B cell (primary cell): Measurements from ENCODE around the gene UNC5C. TPM values are rescaled to one million over a fixed set of nuclear protein-coding genes. Genes with fewer than 3 reads are reported as not detected.

Experiments
- ATAC-seq: fragments of 200-7000 bp; cut with Tn5 transposase; one replicate; pipeline ENCODE4 v1.10.0; 2021; ENCODE audit warnings: low read depth, mild to moderate bottlenecking, moderate number of reproducible peaks, moderate library complexity
- CTCF ChIA-PET: fragments of 350-600 bp; sonication (Branson Sonifier 250); formaldehyde crosslinking; loops from one replicate; lab custom pipeline; 2021; ENCODE audit warnings: antibody characterized with exemption, inconsistent platforms; lab: Charles Lee
- POLR2A ChIA-PET: fragments of 350-600 bp; sonication (Branson Sonifier 250); formaldehyde crosslinking; loops from one replicate; lab custom pipeline; 2021; ENCODE audit warnings: antibody characterized with exemption; lab: Charles Lee
- DNase-seq: peaks from one replicate; pipeline ENCODE4 v3.0.0; 2013
- H2AFZ ChIP-seq: 2 replicates; pipeline ENCODE4 v1.6.1; 2012; ENCODE audit warnings: mild to moderate bottlenecking, low read depth, low read length; ENCODE audit not compliant: insufficient read depth, poor library complexity, severe bottlenecking
- H3K27ac ChIP-seq, 2 donors: 1 replicate in 1 of 2; 2 replicates in 1 of 2; pipeline ENCODE4 v1.5.1; 2012 to 2013; ENCODE audit warnings: low read length in 2 of 2, mild to moderate bottlenecking in 2 of 2, moderate library complexity in 1 of 2
- H3K27me3 ChIP-seq, 4 experiments: fragments of 200-600 bp in 1 of 4; sonication (generic) in 1 of 4; replicated peaks in 1 of 4; 1 replicate in 2 of 4; 2 replicates in 2 of 4; pipeline versions ENCODE4 v1.6.1 to v1.7.0; 2013 to 2016; ENCODE audit warnings: low read length in 3 of 4, mild to moderate bottlenecking in 2 of 4, mixed read lengths in 1 of 4, moderate library complexity in 1 of 4; ENCODE audit not compliant: insufficient read depth in 4 of 4, control insufficient read depth in 3 of 4; ENCODE audit errors: control extremely low read depth in 1 of 4
- H3K36me3 ChIP-seq, 2 experiments: replicated peaks in 1 of 2; 1 replicate in 1 of 2; 2 replicates in 1 of 2; pipeline versions ENCODE4 v1.6.1 to v1.7.1; 2013; ENCODE audit warnings: low read length in 1 of 2; ENCODE audit not compliant: insufficient read depth in 2 of 2, control insufficient read depth in 1 of 2; ENCODE audit errors: control extremely low read depth in 1 of 2, extremely low read depth in 1 of 2
- H3K4me1 ChIP-seq, 2 donors: fragments of 200-600 bp in 1 of 2; sonication (generic) in 1 of 2; 1 replicate in 1 of 2; 2 replicates in 1 of 2; pipeline versions ENCODE4 v1.5.1 to v1.6.1; 2013 to 2017; ENCODE audit warnings: low read length in 2 of 2; ENCODE audit not compliant: control insufficient read depth in 2 of 2, insufficient read depth in 2 of 2
- H3K4me2 ChIP-seq: replicated peaks from 2 replicates; pipeline ENCODE3; 2012; ENCODE audit warnings: mild to moderate bottlenecking, low read depth, low read length; ENCODE audit not compliant: poor library complexity, severe bottlenecking
- H3K4me3 ChIP-seq, 5 experiments: fragments of 200-600 bp in 1 of 5; sonication (generic) in 1 of 5; 1 replicate in 3 of 5; 2 replicates in 2 of 5; pipeline versions ENCODE4 v1.5.1 to v1.7.0; 2011 to 2016; ENCODE audit warnings: low read length in 4 of 5, mild to moderate bottlenecking in 4 of 5, low read depth in 2 of 5, control low read depth in 1 of 5, moderate library complexity in 1 of 5; ENCODE audit not compliant: insufficient read depth in 1 of 5; ENCODE audit errors: control extremely low read depth in 1 of 5, extremely low read depth in 1 of 5
- H3K79me2 ChIP-seq: fragments of 200-600 bp; sonication (generic); one replicate; pipeline ENCODE4 v1.6.0; 2016; ENCODE audit warnings: low read length; ENCODE audit not compliant: control insufficient read depth, insufficient read depth
- H3K9ac ChIP-seq: fragments of 200-600 bp; sonication (generic); 2 replicates; pipeline ENCODE4 v1.6.1; 2017; ENCODE audit warnings: mild to moderate bottlenecking, low read length, moderate library complexity
- H3K9me3 ChIP-seq, 3 donors: one replicate each; pipeline versions ENCODE4 v1.6.1 to v1.7.1; 2013; ENCODE audit warnings: low read length in 2 of 3; ENCODE audit not compliant: control insufficient read depth in 2 of 3, insufficient read depth in 1 of 3; ENCODE audit errors: control extremely low read depth in 1 of 3
- H4K20me1 ChIP-seq: 2 replicates; pipeline ENCODE4 v1.6.0; 2012; ENCODE audit warnings: mild to moderate bottlenecking, low read length; ENCODE audit not compliant: insufficient read depth, control insufficient read depth, poor library complexity, severe bottlenecking
- H3K27ac Mint-ChIP-seq: one replicate; pipeline ENCODE4 v1.8.0; 2021; ENCODE audit warnings: mixed read lengths
- H3K27me3 Mint-ChIP-seq: one replicate; pipeline ENCODE4 v1.8.0; 2021; ENCODE audit warnings: mixed read lengths
- H3K4me1 Mint-ChIP-seq: one replicate; pipeline ENCODE4 v1.8.0; 2021; ENCODE audit warnings: mixed read lengths
- H3K4me3 Mint-ChIP-seq: one replicate; pipeline ENCODE4 v1.8.0; 2021; ENCODE audit warnings: mixed read lengths
- H3K9me3 Mint-ChIP-seq: one replicate; pipeline ENCODE4 v1.8.0; 2022; ENCODE audit warnings: mixed read lengths; ENCODE audit not compliant: insufficient read depth
- EZH2 ChIP-seq: IDR thresholded peaks from 2 replicates; pipeline ENCODE4 v1.6.1; 2012; ENCODE audit warnings: borderline replicate concordance, low read depth, mild to moderate bottlenecking, moderate library complexity, low read length; ENCODE audit not compliant: insufficient read depth, poor library complexity, severe bottlenecking
- intact Hi-C: fragments of 100-400 bp; cut with micrococcal nuclease; formaldehyde crosslinking; loops from one replicate; pipeline ENCODE4 v1.10.0; 2022
- polyA plus RNA-seq: library from polyadenylated mRNA; depleted of rRNA; stranded (reverse); fragments of >200 nt; gene quantifications from 2 replicates; pipeline ENCODE4 v1.2.3, GENCODE V29; 2012
- total RNA-seq, 2 donors: library from RNA; stranded (reverse); fragments of 120-200 nt in 1 of 2; gene quantifications; 1 replicate in 1 of 2; 2 replicates in 1 of 2; pipeline versions ENCODE4 v1.2.3 to v1.2.4, GENCODE V29; 2013 to 2022
- TF ChIP-seq, protein P1 (sequence below): fragments of 200-600 bp; IDR thresholded peaks from one replicate; pipeline ENCODE4 v1.8.0; 2022; ENCODE audit warnings: antibody characterized with exemption, mild to moderate bottlenecking

The UNC5C gene
- total and polyA plus RNA-seq, 2 donors (not counting 1 experiment from before 2014, with no cell fraction given) = not detected

DNA sequence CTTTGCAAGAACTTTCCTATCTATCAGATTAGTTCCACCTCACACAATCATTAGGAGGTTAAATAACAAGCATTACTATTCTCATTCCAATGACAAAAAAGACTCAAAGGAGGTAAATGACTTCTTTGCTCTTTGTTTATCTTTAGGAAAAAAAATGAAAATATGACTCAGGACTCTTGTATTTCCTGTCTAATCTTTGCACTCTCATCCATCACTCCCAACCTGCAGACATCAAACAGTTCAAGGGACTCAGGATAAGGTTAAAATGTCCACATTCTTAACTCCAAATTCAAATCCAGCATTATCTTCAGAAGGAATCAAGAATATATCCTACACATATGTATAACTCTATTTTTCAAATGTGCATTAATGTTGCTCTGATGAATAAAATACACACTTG lies 139.6 kb downstream of the UNC5C start:
- DNase-seq = no peak
- no peak overlapping the region for H3K4me3 Mint-ChIP-seq
- H3K9me3 Mint-ChIP-seq = no peaks in the 10 kb centered on the region
- Histone ChIP-seq H3K4me2 (no peak overlapping the region), H4K20me1 (no peaks in the 10 kb centered on the region), H3K9me3 (no peaks in the 10 kb centered on the region), H2AFZ (no peak overlapping the region), H3K4me3 (no peak overlapping the region), H3K36me3 (no peaks in the 10 kb centered on the region), H3K79me2 (no peaks in the 10 kb centered on the region), H3K4me1 (no peaks in the 10 kb centered on the region), H3K27me3 (no peaks in the 10 kb centered on the region), H3K9ac (no peak overlapping the region), H3K27ac (no peak overlapping the region)
- ChIA-PET CTCF (no interaction called here), POLR2A (no interaction called here)
- H3K4me1 Mint-ChIP-seq = no peaks in the 10 kb centered on the region
- intact Hi-C loops = no loop called here
- TF ChIP-seq, protein P1, sequence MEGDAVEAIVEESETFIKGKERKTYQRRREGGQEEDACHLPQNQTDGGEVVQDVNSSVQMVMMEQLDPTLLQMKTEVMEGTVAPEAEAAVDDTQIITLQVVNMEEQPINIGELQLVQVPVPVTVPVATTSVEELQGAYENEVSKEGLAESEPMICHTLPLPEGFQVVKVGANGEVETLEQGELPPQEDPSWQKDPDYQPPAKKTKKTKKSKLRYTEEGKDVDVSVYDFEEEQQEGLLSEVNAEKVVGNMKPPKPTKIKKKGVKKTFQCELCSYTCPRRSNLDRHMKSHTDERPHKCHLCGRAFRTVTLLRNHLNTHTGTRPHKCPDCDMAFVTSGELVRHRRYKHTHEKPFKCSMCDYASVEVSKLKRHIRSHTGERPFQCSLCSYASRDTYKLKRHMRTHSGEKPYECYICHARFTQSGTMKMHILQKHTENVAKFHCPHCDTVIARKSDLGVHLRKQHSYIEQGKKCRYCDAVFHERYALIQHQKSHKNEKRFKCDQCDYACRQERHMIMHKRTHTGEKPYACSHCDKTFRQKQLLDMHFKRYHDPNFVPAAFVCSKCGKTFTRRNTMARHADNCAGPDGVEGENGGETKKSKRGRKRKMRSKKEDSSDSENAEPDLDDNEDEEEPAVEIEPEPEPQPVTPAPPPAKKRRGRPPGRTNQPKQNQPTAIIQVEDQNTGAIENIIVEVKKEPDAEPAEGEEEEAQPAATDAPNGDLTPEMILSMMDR = no peak
- no peak for TF ChIP-seq EZH2
- H3K27ac Mint-ChIP-seq = no peak overlapping the region
- no peaks in the 10 kb centered on the region for H3K27me3 Mint-ChIP-seq
- ATAC-seq = no peak

DNA sequence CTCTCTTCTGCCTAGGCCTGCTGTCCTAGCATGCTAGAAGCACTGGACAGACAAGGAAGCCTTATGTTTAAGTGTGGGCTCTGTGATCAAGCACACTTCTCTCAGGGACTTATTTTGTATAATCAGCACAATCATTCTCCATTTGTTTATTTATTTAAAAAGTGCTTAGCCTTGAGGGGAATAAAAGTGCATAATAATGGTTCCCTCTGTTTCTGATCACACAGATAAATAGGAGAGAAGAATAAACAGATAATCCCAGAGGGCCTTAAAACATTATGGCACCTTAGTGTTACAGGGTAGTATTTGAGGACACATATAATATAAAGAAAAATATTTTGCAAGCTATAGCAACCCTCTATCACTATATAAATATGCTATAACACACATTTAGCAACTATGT lies 146.5 kb downstream of the UNC5C start:
- Histone ChIP-seq H3K27me3 (no peaks in the 10 kb centered on the region), H3K9ac (no peak overlapping the region), H4K20me1 (no peaks in the 10 kb centered on the region), H2AFZ (no peak overlapping the region), H3K4me1 (no peaks in the 10 kb centered on the region), H3K27ac (no peak overlapping the region), H3K79me2 (no peaks in the 10 kb centered on the region), H3K36me3 (no peaks in the 10 kb centered on the region), H3K4me2 (no peak overlapping the region), H3K4me3 (no peak overlapping the region), H3K9me3 (no peaks in the 10 kb centered on the region)
- intact Hi-C loops = no loop called here
- DNase-seq (no peak), ATAC-seq (no peak)
- CTCF ChIA-PET = no interaction called here
- H3K4me1 Mint-ChIP-seq = no peaks in the 10 kb centered on the region
- H3K27ac Mint-ChIP-seq = no peak overlapping the region
- H3K4me3 Mint-ChIP-seq = no peak overlapping the region
- no peaks in the 10 kb centered on the region for H3K9me3 Mint-ChIP-seq
- POLR2A ChIA-PET = no interaction called here
- no peaks in the 10 kb centered on the region for H3K27me3 Mint-ChIP-seq
- TF ChIP-seq EZH2 = no peak
- TF ChIP-seq, protein P1 = no peak
